K562 (cell line): ENCODE measurements around the gene ZMYND8. TPM values are rescaled to one million over a fixed set of nuclear protein-coding genes. Genes with fewer than 3 reads are reported as not detected.
A peak's percentile ranks its signal among the peaks of the same experiment; 100 is the strongest.

ENCODE experiments used
- BRF1 ChIP-seq: IDR thresholded peaks from 3 replicates; pipeline ENCODE4 v1.6.1; 2011; ENCODE audit warnings: borderline replicate concordance, mild to moderate bottlenecking; ENCODE audit not compliant: insufficient read length; ENCODE audit errors: extremely low read depth
- CHD1 ChIP-seq: fragments of 200-600 bp; sonication (generic); IDR thresholded peaks from one replicate; pipeline ENCODE4 v1.6.1; 2012; ENCODE audit warnings: mild to moderate bottlenecking, moderate library complexity, low read length, inconsistent platforms
- FOSL1 ChIP-seq: fragments of 200-800 bp; sonication (Bioruptor generic); conservative IDR thresholded peaks from 2 replicates; pipeline ENCODE4 v1.6.1; 2016; ENCODE audit warnings: missing genetic modification characterization, missing compliant biosample characterization
- GABPB1 ChIP-seq: sonication (generic); formaldehyde crosslinking; IDR thresholded peaks from 2 replicates; pipeline ENCODE4 v1.8.0; 2022; ENCODE audit warnings: mild to moderate bottlenecking, missing genetic modification reagents
- MTA2 ChIP-seq: fragments of 450-650 bp; IDR thresholded peaks from 2 replicates; pipeline ENCODE4 v1.6.1; 2016; ENCODE audit warnings: low read depth
- NR2C2 ChIP-seq, 2 experiments: fragments of 200-800 bp in 1 of 2; sonication (Bioruptor generic) in 1 of 2; sonication (generic) in 1 of 2; formaldehyde crosslinking in 1 of 2; IDR thresholded peaks; 2 replicates each; pipeline versions ENCODE4 v1.6.1 to v1.8.0; 2016 to 2022; ENCODE audit warnings: mild to moderate bottlenecking in 1 of 2, missing compliant biosample characterization in 1 of 2, missing genetic modification characterization in 1 of 2, missing genetic modification reagents in 1 of 2
- RUNX1 ChIP-seq: sonication (generic); IDR thresholded peaks from 2 replicates; pipeline ENCODE4 v1.6.1; 2016; ENCODE audit warnings: antibody characterized with exemption, low read depth
- SMARCA4 ChIP-seq: fragments of 450-650 bp; IDR thresholded peaks from 2 replicates; pipeline ENCODE4 v1.6.1; 2016
- ZNF184 ChIP-seq: sonication (generic); formaldehyde crosslinking; IDR thresholded peaks from 2 replicates; pipeline ENCODE4 v1.5.0; 2020; ENCODE audit warnings: missing genetic modification reagents
- ZNF431 ChIP-seq: sonication (generic); formaldehyde crosslinking; IDR thresholded peaks from 2 replicates; pipeline ENCODE4 v1.8.0; 2022; ENCODE audit warnings: mild to moderate bottlenecking, missing genetic modification reagents
- ZNF778 ChIP-seq: fragments of 450-650 bp; formaldehyde crosslinking; IDR thresholded peaks from 2 replicates; pipeline ENCODE4 v1.4.0; 2020; ENCODE audit warnings: mild to moderate bottlenecking, moderate library complexity
- polyA plus RNA-seq, 8 experiments: library from polyadenylated mRNA; depleted of rRNA in 4 of 8; stranded (reverse) in 5 of 8; unstranded in 3 of 8; fragments of >200 nt; fragmentation: Nextera tagmentation in 2 of 8; fragmentation: Illumina TruSeq in 1 of 8; extraction: Ambion mirVana in 2 of 8; extraction: Trizol in 1 of 8; gene quantifications; 2 replicates each; pipeline versions ENCODE4 v1.2.1 to v1.2.3, GENCODE V29; 2011 to 2014; ENCODE audit warnings: inconsistent platforms in 1 of 8, missing spikeins in 1 of 8
- total RNA-seq, 7 experiments: library from RNA; depleted of rRNA in 6 of 7; stranded (reverse); fragments of >200 nt in 6 of 7; fragmentation: Illumina TruSeq in 2 of 7; extraction: Trizol in 2 of 7; gene quantifications; 2 replicates each; pipeline versions ENCODE4 v1.2.1 to v1.2.3, GENCODE V29; 2011 to 2021; ENCODE audit warnings: low replicate concordance in 1 of 7
- TF ChIP-seq, protein P1 (sequence below): fragments of 250-450 bp; sonication (Bioruptor Pico); IDR thresholded peaks from 2 replicates; pipeline ENCODE4 v1.4.0; 2020
- TF ChIP-seq, protein P2 (sequence below): fragments of 250-450 bp; sonication (Bioruptor Pico); IDR thresholded peaks from 2 replicates; pipeline ENCODE4 v1.8.0; 2021; ENCODE audit warnings: mild to moderate bottlenecking, moderate library complexity
- TF ChIP-seq, protein P3 (sequence below): fragments of 450-650 bp; IDR thresholded peaks from 2 replicates; pipeline ENCODE4 v1.6.1; 2016; ENCODE audit warnings: low read depth, mild to moderate bottlenecking, moderate library complexity
- TF ChIP-seq, protein P4 (sequence below): sonication (generic); formaldehyde crosslinking; IDR thresholded peaks from 2 replicates; pipeline ENCODE4 v1.8.0; 2022; ENCODE audit warnings: missing genetic modification reagents, mild to moderate bottlenecking, moderate library complexity, borderline replicate concordance
- TF ChIP-seq, protein P5 (sequence below): fragments of 250-450 bp; sonication (Bioruptor Pico); IDR thresholded peaks from 2 replicates; pipeline ENCODE4 v1.8.0; 2021; ENCODE audit warnings: moderate library complexity, mild to moderate bottlenecking, inconsistent platforms

Gene ZMYND8
- total and polyA plus RNA-seq, 9 of the 15 experiments (the other 6 are each of a cell fraction or from before 2014, with no cell fraction given), result 31.8 to 148 (median 71.9) TPM

DNA sequence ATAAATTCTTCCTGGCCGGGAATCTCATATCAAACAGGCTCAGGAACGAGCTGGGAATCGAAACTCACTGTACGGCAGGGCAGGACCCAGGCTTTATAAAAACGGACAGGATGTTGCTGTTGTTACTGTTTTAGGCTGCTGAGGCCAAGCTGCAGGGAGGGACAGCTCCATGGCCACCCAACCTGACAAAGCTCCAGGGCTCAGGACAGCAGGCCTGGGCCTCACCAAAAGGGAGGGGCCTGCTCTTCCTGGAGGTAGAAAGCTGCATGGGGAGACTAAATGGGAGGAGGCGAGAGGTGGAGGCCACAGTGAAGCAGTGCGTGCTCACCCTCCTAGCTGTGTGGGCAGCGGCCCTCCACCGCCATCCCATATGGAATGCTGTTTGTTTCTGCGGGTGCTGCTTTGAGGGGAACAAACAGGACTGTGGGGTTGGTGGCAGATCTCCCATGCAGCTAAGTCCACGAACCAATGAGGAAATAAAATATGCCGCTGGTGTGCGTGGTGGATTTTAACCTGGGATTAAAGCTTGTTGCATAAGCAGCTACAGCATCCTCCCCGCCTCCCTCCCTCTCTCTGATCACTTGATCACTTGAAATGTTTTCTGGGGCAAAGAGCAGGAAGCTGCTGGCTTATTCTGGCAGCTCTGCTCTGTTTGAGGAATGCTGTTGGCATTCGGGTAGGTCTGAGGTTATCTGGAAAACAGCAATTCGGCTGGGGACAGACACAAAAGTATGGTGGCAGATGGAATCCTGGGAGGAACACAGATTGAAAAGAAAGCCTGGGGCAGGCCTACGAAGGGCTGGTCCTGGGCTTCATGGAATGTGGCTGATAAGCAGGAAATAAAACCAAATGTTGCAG, 2.4 kb upstream of the ZMYND8 start (continued):
- TF ChIP-seq, protein P1, sequence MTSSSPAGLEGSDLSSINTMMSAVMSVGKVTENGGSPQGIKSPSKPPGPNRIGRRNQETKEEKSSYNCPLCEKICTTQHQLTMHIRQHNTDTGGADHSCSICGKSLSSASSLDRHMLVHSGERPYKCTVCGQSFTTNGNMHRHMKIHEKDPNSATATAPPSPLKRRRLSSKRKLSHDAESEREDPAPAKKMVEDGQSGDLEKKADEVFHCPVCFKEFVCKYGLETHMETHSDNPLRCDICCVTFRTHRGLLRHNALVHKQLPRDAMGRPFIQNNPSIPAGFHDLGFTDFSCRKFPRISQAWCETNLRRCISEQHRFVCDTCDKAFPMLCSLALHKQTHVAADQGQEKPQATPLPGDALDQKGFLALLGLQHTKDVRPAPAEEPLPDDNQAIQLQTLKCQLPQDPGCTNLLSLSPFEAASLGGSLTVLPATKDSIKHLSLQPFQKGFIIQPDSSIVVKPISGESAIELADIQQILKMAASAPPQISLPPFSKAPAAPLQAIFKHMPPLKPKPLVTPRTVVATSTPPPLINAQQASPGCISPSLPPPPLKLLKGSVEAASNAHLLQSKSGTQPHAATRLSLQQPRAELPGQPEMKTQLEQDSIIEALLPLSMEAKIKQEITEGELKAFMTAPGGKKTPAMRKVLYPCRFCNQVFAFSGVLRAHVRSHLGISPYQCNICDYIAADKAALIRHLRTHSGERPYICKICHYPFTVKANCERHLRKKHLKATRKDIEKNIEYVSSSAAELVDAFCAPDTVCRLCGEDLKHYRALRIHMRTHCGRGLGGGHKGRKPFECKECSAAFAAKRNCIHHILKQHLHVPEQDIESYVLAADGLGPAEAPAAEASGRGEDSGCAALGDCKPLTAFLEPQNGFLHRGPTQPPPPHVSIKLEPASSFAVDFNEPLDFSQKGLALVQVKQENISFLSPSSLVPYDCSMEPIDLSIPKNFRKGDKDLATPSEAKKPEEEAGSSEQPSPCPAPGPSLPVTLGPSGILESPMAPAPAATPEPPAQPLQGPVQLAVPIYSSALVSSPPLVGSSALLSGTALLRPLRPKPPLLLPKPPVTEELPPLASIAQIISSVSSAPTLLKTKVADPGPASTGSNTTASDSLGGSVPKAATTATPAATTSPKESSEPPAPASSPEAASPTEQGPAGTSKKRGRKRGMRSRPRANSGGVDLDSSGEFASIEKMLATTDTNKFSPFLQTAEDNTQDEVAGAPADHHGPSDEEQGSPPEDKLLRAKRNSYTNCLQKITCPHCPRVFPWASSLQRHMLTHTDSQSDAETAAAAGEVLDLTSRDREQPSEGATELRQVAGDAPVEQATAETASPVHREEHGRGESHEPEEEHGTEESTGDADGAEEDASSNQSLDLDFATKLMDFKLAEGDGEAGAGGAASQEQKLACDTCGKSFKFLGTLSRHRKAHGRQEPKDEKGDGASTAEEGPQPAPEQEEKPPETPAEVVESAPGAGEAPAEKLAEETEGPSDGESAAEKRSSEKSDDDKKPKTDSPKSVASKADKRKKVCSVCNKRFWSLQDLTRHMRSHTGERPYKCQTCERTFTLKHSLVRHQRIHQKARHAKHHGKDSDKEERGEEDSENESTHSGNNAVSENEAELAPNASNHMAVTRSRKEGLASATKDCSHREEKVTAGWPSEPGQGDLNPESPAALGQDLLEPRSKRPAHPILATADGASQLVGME, result no peak
- TF ChIP-seq, protein P2, sequence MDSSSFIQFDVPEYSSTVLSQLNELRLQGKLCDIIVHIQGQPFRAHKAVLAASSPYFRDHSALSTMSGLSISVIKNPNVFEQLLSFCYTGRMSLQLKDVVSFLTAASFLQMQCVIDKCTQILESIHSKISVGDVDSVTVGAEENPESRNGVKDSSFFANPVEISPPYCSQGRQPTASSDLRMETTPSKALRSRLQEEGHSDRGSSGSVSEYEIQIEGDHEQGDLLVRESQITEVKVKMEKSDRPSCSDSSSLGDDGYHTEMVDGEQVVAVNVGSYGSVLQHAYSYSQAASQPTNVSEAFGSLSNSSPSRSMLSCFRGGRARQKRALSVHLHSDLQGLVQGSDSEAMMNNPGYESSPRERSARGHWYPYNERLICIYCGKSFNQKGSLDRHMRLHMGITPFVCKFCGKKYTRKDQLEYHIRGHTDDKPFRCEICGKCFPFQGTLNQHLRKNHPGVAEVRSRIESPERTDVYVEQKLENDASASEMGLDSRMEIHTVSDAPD (CRISPR knock-in tag), result no peak
- no peak for TF ChIP-seq ZNF778 (CRISPR knock-in tag)
- TF ChIP-seq, protein P3, sequence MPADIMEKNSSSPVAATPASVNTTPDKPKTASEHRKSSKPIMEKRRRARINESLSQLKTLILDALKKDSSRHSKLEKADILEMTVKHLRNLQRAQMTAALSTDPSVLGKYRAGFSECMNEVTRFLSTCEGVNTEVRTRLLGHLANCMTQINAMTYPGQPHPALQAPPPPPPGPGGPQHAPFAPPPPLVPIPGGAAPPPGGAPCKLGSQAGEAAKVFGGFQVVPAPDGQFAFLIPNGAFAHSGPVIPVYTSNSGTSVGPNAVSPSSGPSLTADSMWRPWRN, result no peak
- TF ChIP-seq, protein P4, sequence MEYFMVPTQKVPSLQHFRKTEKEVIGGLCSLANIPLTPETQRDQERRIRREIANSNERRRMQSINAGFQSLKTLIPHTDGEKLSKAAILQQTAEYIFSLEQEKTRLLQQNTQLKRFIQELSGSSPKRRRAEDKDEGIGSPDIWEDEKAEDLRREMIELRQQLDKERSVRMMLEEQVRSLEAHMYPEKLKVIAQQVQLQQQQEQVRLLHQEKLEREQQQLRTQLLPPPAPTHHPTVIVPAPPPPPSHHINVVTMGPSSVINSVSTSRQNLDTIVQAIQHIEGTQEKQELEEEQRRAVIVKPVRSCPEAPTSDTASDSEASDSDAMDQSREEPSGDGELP (CRISPR knock-in tag), result no peak
- no peak; the same call in 1 of the 2 replicates for TF ChIP-seq MTA2
- no peak for TF ChIP-seq NR2C2 (CRISPR knock-in tag; IDR thresholded peaks at IDR 0.05)
- TF ChIP-seq NR2C2 (tag; IDR thresholded peaks at IDR 0.05), result peak; percentile 48; the same call in 1 of the 2 replicates
- TF ChIP-seq CHD1, result peak; percentile 65
- TF ChIP-seq RUNX1, result no peak
- TF ChIP-seq ZNF431, result 0 out of 2 replicates have a peak, but pooled peaks have one; percentile 41
- TF ChIP-seq, protein P5, sequence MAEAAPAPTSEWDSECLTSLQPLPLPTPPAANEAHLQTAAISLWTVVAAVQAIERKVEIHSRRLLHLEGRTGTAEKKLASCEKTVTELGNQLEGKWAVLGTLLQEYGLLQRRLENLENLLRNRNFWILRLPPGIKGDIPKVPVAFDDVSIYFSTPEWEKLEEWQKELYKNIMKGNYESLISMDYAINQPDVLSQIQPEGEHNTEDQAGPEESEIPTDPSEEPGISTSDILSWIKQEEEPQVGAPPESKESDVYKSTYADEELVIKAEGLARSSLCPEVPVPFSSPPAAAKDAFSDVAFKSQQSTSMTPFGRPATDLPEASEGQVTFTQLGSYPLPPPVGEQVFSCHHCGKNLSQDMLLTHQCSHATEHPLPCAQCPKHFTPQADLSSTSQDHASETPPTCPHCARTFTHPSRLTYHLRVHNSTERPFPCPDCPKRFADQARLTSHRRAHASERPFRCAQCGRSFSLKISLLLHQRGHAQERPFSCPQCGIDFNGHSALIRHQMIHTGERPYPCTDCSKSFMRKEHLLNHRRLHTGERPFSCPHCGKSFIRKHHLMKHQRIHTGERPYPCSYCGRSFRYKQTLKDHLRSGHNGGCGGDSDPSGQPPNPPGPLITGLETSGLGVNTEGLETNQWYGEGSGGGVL, result no peak
- TF ChIP-seq ZNF184, result no peak
- no peak for TF ChIP-seq BRF1
- TF ChIP-seq GABPB1, result no peak
- TF ChIP-seq SMARCA4, result no peak
- no peak for TF ChIP-seq FOSL1
